Fibroblast of skin of right biceps (primary cell): ENCODE data around the gene MUC2.

Experiments used
- DNase-seq: peaks from one replicate; pipeline ENCODE4 v3.0.0-alpha.2; 2013

Gene MUC2

GRCh38 chr11:1037506-1038055 is 37.1 kb upstream of the MUC2 start:
- no peak for DNase-seq

DNA sequence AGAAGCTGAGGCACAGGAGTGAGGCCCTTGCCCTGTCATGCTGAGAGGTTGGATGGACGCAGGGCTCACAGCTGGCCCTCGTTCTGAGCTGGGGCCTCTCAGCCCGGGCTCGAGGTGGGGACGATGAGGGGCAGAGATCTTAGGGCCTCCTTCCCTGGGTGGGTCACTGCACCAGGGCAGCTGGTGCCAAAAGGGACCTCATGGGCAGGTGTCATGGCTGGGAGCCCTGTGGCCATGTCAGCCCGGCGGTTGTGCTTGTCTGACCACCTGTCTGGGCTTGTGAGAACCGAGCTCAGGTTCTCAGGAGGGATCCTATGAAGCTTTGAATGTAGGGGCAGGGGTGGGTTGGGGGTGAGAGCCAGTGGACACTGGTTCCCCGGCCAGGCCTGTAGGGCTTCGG is 36.3 kb upstream of the MUC2 start:
- DNase-seq, result no peak

- DNase-seq, result no peak
Measured at GRCh38 chr11:1038921-1039320, 35.8 kb upstream of the MUC2 start.

GRCh38 chr11:1039481-1040427 is 34.9 kb upstream of the MUC2 start:
- no peak for DNase-seq

DNA sequence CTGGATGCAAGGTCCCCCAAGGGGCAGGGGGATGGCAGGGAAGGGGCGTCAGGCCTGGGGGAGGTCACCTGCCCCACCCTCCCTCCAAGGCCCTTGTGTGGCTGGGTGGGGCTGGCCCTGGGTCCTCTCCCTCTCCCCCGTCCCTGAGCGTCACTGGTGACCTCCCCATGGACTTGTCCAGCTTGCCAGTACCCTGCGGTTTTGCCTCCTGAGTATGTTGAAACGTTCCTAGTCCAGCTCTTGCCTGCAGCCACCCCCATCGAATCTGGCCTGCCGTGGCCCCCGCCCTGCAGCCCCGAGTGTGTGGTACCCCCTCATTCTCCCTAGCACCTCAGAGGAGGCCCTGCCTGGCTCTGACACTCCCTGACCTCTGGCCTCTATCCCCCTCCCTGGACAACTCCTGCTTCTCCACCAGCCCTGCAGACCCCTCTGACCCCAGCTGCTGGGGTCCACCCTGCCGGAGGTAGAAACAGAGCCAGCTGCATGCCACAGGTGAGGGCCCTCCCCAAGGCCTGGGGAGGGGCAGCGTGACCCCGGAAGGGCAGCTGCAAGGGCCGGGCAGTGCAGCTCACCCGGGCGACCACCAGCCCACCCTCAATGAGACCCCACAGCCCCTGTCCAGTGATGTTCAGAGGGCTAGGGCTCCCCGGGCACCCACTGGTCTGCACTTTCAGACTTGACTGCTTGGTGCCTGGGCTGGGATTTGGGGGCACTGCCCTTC is 34.1 kb upstream of the MUC2 start:
- no peak for DNase-seq

DNA sequence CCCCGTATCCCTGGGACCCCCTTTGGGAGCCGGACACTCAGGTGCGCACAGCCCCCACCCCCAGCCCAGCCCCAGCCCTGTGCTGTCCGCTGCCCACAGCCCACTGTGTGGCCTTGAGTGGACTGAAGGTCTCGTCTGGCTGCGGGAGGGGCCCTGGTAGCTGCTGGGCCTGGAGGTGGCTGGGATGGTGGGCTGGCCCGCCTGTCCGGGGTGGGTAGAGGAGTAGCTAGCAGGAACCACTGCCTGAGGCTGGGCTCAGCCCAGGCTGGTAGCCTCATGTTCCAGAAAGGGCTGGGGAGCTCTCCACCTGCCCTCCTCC is 33.6 kb upstream of the MUC2 start:
- no peak for DNase-seq

GRCh38 chr11:1041471-1041870 is 33.2 kb upstream of the MUC2 start:
- DNase-seq, result no peak

GRCh38 chr11:1041936-1042608 is 32.6 kb upstream of the MUC2 start:
- no peak for DNase-seq

DNA sequence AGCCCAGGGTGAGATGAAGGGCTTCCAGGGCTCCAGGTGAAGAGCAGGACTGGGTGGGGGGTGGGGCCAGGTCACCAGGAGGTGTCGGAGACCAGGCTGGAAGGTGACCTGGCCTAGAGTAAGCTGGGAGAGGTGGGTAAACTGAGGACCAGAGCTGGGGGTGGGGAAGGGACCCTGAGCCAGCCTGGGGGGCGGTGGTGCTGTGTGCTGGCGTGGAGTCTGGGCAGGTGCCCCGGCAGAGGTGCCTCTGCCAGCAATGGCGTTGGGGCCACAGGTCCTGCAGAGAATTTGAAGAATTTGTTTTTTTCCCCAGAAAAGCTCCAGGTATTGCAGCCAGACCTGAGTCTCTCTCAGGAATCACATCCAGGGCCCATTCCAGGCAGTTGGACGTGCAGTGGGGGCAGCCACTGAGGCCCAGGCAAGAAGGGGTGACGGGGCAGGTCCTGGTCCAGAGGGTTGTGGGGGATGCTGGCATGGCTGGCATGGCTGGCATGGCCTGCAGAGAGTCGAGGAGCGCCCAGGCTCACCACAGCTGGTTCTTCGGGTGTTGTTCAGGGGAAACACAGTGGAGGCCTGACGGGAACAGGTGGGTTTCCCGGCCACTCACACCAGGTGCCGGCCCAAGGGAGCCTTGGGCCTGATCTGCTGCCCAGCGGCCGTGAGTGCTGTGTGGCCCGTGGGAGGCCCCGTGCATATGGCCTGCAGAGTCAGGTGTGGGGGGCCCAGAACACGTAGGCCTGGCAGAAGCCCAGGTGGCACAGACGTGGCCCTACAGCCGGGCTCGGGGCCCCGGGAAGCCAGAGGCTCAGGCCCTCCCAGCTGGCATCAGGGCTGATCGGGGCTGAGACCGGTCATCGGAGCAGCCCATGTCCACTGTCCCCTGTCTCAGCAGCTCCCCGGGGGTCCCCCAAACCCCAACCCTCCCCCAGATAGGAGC is 31.8 kb upstream of the MUC2 start:
- DNase-seq, result no peak

DNA sequence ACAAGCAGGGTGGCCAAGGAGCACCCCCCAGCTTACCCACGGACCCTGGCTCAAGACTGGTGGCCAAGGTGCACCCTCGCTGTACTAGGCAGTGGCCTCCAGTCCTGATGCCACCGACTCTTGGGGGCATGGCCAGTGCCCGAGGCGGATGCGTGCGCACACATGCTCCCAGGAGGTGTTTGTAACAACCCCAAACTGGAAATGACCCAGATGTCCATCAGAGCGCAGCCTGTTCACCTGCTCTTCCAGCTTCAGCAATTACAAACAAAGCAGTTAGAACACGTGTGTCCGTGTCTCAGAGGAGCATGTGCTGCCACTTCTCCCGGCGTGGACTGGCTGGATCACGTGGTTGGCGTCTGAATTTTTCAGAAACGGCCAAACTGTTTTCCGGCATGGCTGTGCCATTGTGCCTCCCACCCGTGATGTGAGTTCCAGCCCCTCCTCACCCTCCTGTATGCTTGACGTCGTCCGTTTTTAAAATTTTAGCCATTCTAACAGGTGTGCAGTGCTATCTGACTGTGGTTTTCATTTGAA is 31.0 kb upstream of the MUC2 start:
- no peak for DNase-seq

DNA sequence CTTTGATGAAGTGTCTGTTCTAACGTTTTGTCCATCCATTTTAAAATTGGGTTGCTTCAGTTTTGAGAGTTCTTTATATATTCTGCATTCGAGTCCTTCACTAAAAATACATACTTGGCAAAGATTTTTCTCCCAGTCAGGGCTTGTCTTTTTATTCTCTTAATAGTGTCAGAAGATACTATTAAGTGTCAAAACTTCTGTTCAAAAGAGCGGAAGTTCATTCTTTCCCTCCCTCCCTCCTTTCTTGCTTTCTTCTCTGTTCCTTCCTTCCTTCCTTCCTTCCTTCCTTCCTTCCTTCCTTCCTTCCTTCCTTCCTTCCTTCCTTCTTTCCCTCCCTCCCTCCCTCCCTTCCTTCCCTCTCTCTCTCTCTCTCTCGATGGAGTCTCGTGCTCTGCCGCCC is 30.5 kb upstream of the MUC2 start:
- no peak for DNase-seq

GRCh38 chr11:1047595-1048156 is 27.0 kb upstream of the MUC2 start:
- DNase-seq, result no peak

DNA sequence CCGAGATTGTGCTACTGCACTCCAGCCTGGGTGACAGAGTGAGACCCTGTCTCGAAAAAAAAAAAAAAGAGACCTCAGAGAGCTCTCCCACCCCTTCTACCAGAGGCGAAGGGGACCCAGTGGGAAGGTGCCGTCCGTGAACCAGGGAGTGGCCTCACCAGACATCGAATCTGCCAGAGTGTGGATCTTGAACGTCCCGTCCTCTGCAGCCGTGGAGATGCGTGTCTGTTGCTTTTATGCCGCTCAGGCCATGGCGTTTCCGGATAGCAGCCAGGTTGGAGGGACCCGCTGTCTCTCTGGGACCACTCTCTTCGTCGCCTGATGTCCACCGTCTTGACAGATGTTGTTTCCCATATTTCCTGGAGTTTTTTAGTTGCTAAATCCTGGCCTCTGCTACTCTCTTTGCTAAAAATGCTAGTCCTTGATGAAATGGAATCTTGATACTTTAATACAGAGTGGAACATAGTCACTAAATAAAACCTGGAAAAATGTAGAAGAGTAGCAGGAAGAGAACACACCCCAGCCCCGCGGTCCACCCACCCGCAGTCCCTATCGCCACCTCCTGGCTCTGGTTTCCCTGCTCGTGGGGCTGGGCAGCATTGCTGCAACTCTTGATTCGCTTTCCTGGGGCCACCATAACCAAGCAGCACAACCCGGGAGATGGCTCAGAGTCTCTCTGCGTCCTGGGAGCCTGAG is 26.2 kb upstream of the MUC2 start:
- no peak for DNase-seq

DNA sequence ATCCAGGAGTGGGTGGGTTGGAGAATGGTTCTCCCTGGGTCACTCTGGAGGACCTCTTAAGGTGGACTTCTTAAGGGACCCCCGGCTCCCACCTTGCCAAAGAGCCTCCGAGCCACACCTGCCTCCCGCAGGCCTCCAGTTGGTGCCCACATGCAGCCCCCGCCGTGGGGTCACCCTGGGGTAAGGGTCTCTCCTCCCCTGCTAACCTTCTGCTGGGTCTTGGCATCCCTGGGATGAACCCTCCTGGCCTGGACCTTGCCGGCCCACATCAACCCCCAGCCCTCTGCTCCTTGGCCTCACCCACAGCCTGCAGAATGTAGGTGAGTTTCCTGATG is 25.6 kb upstream of the MUC2 start:
- DNase-seq, result no peak

DNA sequence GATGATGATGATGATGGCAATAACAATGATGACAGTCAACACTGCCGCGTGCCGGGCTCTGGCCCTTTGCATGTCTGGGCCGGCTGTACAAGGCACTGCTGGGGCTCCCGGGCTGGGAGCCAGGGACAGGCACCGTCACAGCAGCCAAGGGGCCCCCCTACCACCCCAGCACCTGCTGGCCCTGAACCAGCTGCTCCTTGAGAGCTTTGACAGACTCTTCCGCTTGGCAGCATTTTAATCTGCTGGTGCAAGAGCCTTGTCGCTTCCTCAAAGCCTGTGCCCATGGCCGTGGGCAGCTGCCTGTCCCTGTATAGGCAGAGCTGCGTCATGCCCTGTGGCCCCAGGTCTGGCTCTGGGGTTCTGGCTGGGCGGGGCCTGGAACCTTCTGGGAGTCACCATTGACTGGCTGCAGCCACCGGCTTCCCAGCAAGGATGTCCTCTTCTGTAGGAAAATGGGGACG is 25.2 kb upstream of the MUC2 start:
- DNase-seq, result no peak

DNA sequence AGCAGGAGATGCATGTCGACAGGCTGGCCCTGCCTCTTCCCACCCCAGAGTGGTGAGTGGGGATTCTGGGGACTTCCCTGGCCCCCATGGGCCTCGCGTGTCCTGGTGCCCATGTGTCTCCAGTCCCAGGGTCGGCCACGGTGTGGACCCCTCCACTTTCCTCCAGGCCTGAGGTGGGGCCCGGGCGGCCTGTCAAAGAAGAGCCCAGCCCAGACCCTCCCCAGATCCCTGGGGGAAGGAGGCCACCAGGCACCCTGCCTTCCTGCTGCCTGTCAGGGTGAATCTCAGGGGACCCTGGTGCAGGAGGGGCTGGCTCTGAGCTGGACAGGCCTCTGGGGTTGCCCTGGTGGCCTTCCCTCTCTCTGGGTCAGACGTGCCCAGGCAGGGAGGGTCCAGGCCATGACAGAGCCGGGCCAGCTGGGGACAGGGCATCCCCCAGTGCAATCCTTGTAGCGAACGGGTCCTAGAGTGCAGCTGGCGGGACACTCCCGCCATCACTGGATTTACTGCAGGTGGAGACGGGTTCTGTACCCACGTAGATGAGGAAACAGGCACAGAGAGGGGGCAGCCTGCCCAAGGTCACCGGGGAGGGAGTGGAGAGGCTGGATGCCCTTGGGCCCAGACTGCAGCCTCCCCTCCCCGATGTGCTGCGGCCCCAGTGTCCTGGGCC is 24.6 kb upstream of the MUC2 start:
- no peak for DNase-seq

- DNase-seq, result peak; percentile 42
Measured at GRCh38 chr11:1050581-1051355, 23.9 kb upstream of the MUC2 start.

GRCh38 chr11:1051356-1052132 is 23.1 kb upstream of the MUC2 start:
- no peak for DNase-seq
